Activated T-cell treated with anti-CD3 and anti-CD28 coated beads, Interleukin-2, amount 50 U/mL, for 72 hours (primary cell): ENCODE results near the gene RIC8A. TPM values are rescaled to one million over a fixed set of nuclear protein-coding genes. Genes with fewer than 3 reads are reported as not detected.

Experiments
- ATAC-seq, 2 donors: fragments of 150-1000 bp; cut with Tn5 transposase; replicated peaks in 1 of 2; 2 replicates each; pipeline ENCODE4 v1.10.0; 2021; ENCODE audit warnings: moderate library complexity in 2 of 2, mild to moderate bottlenecking in 1 of 2
- DNase-seq, 2 donors: peaks; one replicate each; pipeline ENCODE4 v3.0.0; 2021 to 2022; ENCODE audit warnings: mixed read lengths in 1 of 2
- H3K27ac Mint-ChIP-seq: one replicate; pipeline ENCODE4 v1.8.0; 2022; ENCODE audit warnings: mild to moderate bottlenecking, moderate library complexity, mixed read lengths
- H3K27me3 Mint-ChIP-seq: one replicate; pipeline ENCODE4 v1.8.0; 2022; ENCODE audit warnings: low read depth, mixed read lengths
- H3K36me3 Mint-ChIP-seq, 2 donors: one replicate each; pipeline ENCODE4 v1.8.0; 2022; ENCODE audit warnings: mixed read lengths in 2 of 2, mild to moderate bottlenecking in 1 of 2; ENCODE audit not compliant: insufficient read depth in 2 of 2
- H3K4me1 Mint-ChIP-seq: one replicate; pipeline ENCODE4 v1.8.0; 2022; ENCODE audit warnings: low read depth, mixed read lengths
- H3K4me3 Mint-ChIP-seq, 2 donors: one replicate each; pipeline ENCODE4 v1.8.0; 2022; ENCODE audit warnings: mild to moderate bottlenecking in 2 of 2, mixed read lengths in 2 of 2, moderate library complexity in 2 of 2
- H3K9me3 Mint-ChIP-seq, 2 donors: one replicate each; pipeline ENCODE4 v1.8.0; 2022; ENCODE audit warnings: mixed read lengths in 2 of 2
- total RNA-seq, 2 donors: library from RNA; stranded (reverse); gene quantifications; one replicate each; pipeline ENCODE4 v1.2.3, GENCODE V29; 2022

Gene RIC8A
- total RNA-seq, 2 donors from 2014 or later, result 118 to 134 TPM

DNA sequence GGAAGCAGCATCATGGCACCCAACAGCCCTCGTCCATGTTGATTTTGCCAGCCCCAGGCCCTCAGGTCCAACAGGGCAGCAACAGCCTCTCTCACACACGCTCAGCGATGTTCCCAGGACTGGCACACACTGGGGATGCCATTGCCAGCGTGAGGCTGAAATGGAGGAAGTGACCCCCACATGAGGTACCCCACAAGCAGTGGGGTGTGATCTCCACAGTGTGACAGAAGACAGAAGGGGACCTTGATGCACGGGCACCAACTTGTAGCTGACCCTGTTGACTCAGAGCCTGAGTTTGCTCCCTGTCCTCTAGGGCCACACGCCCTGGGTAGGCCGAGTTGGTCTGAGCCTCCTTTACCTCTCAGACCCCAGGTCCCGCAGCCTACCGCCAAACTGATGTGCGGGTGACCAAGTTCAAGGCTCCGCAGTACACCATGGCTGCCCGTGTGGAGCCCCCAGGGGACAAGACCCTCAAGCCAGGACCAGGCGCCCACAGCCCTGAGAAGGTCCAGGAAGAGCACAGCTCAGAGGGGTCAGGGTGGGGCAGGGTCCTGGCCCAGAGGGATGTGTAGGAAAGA lies 8.4 kb upstream of the RIC8A start:
- no peak for DNase-seq
- Mint-ChIP-seq H3K36me3 (peaks cover 2% of the 10 kb centered on the region in 2 donors), H3K4me1 (peaks cover 31% of the 10 kb centered on the region)

DNA sequence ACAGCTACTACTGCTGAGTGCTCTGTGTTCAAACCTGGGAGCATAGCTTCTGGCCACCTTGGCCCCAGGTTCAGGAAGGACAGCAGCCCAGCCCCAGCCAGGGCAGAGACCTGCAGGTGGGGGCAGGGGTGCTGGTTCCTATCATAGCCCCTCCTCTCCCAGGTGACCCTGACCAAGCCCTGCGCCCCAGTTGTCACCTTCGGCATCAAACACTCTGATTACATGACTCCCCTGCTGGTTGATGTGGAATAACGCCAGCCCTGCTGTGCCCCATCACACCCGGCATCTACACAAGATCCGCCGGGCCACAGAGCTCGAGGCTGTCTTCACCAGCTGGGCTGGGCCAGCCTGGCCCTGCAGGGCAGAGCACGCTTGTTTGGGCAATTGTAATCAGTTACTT lies 7.7 kb upstream of the RIC8A start:
- ATAC-seq, result no peak
- H3K27me3 Mint-ChIP-seq, result no peaks in the 10 kb centered on the region
- H3K4me3 Mint-ChIP-seq, result no peak overlapping the region
- no peak for DNase-seq
- H3K9me3 Mint-ChIP-seq, result no peaks in the 10 kb centered on the region
- peaks cover 32% of the 10 kb centered on the region for H3K4me1 Mint-ChIP-seq
- H3K27ac Mint-ChIP-seq, result no peak overlapping the region
- peaks cover 2% of the 10 kb centered on the region in 2 donors for H3K36me3 Mint-ChIP-seq

More for the DNA sequence above, 8.4 kb upstream of the RIC8A start:
- ATAC-seq, result no peak
- Mint-ChIP-seq H3K4me3 (no peak overlapping the region), H3K27me3 (no peaks in the 10 kb centered on the region), H3K9me3 (no peaks in the 10 kb centered on the region), H3K27ac (no peak overlapping the region)

DNA sequence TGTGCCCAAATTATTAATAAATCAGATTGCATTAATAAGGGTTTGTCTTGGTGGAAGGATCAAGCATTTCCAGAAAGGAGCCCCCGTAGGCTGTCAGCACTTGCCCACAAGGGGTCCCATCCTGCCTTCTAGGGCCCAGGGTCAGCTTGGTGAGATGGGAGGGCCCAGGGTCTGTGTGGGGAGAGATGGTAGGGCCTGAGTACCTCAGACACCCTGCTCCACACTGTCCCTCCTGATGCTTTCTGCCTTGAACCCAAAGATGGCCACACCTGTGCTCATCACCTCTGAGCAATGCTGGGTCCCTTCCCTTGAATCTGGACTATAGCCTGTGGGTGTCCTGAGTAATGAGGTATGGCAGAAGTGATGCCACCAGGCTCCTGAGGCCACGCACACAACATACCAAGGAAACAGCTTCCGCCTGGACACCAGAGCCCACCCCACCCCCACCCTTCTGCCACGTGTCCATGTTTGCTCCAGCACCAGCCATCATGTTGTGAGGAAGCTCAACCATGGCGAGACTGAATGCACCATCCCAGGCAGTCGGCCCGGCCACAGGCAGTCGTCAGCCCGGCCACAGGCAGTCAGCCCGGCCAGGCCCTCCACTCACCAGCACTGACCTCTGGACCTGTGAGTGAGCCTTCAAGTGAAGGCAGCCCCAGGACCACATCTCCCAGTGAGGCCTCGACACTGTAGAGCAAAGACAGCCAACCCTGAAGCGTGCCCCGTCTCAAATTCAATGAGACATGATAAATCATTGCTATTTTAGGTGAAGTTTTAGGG lies 7.1 kb upstream of the RIC8A start:
- Mint-ChIP-seq H3K9me3 (no peaks in the 10 kb centered on the region), H3K4me3 (no peak overlapping the region), H3K27ac (no peak overlapping the region), H3K4me1 (peaks cover 32% of the 10 kb centered on the region), H3K27me3 (no peaks in the 10 kb centered on the region), H3K36me3 (peaks cover 2% of the 10 kb centered on the region in 2 donors)
- DNase-seq (no peak), ATAC-seq (no peak)

DNA sequence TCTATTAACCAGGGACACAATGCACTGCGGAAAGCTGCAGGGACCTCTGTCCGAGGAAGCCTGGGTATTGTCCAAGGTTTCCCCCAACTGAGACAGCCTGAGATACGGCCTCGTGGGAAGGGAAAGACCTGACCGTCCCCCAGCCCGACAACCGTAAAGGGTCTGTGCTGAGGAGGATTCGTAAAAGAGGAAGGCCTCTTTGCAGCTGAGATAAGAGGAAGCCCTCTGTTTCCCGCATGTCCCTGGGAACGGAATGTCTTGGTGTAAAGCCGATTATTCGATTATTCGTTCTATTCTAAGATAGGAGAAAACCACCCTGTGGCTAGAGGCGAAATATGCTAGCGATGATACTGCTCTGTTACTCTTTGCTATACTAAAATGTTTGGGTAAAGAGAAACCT lies 5.5 kb upstream of the RIC8A start:
- ATAC-seq (no peak), DNase-seq (no peak)

DNA sequence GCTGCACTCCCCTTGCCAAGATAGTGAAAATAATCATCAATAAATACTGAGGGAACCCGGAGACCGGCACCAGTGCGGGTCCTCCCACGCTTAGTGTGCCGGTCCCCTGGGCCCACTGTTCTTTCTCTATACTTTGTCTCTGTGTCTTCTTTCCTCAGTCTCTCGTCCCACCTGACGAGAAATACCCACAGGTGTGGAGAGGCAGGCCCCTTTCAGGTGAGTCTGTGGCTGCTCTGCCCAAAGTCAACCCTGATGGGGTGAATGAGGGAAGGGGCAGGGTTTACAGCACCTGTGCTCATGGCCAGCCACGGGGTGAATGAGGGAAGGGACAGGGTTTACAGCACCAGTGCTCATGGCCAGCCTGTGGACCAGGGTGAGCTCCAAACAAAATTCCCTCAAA lies 5.0 kb upstream of the RIC8A start:
- H3K27ac Mint-ChIP-seq, result peak overlapping the region; percentile 80
- H3K4me1 Mint-ChIP-seq, result peaks cover 43% of the 10 kb centered on the region
- no peaks in the 10 kb centered on the region for H3K9me3 Mint-ChIP-seq
- ATAC-seq, result no peak
- H3K4me3 Mint-ChIP-seq, result peak overlapping the region; percentile 64 to 72
- peaks cover 3 to 6% of the 10 kb centered on the region in 2 donors for H3K36me3 Mint-ChIP-seq
- no peak for DNase-seq
- H3K27me3 Mint-ChIP-seq, result no peaks in the 10 kb centered on the region

More for the DNA sequence above, 5.5 kb upstream of the RIC8A start:
- Mint-ChIP-seq H3K27me3 (no peaks in the 10 kb centered on the region), H3K9me3 (no peaks in the 10 kb centered on the region), H3K4me3 (peak overlapping the region; percentile 64 to 72), H3K27ac (peak overlapping the region; percentile 80), H3K4me1 (peaks cover 43% of the 10 kb centered on the region), H3K36me3 (peaks cover 3% of the 10 kb centered on the region in 2 donors)

DNA sequence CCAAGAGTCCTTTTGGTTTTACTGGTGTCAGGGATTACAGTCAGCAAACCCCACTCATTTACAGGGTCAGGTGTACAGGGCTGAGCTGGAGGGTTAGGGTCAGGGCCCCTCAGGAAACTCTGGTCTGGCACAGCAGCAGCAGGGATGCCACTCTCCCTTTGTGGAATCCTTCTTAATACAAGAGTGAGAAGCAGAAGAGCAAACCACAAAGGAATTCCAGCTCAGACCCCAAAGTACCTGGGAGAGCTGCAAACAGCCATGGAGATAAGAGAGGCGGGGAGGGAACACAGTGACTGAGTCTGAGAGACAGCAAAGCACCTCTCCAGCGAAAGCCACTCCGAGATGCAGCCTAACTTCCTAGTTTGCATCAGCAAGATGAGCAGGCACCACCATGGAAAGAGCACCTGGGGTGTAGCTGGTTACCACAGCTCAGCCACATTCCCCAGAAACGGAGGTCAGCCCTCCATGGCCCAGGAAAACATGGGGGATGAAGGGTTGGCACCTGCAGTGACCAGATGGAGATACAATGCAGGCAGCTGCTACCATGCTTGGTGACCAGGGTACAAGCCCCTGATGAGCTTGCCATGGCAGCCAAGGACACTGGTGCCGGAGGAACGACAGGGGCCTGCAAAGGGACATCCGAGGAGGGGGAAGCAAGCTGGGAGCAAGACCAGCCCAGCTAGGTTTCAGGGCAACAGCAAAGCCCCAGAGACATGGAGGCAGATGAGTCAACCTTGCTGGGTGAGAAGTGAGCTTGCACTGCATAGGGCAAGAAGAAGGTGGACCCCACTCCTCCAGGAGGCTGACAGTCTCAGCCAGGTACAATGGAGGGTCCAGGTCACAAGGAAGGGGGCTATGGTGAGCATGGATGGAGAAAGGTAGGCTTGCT lies 4.2 kb upstream of the RIC8A start:
- ATAC-seq (no peak), DNase-seq (no peak)
- Mint-ChIP-seq H3K27ac (peak overlapping the region; percentile 80), H3K4me3 (peak overlapping the region; percentile 64 to 72), H3K27me3 (no peaks in the 10 kb centered on the region), H3K9me3 (no peaks in the 10 kb centered on the region), H3K4me1 (peaks cover 43% of the 10 kb centered on the region), H3K36me3 (peaks cover 8 to 9% of the 10 kb centered on the region in 2 donors)

DNA sequence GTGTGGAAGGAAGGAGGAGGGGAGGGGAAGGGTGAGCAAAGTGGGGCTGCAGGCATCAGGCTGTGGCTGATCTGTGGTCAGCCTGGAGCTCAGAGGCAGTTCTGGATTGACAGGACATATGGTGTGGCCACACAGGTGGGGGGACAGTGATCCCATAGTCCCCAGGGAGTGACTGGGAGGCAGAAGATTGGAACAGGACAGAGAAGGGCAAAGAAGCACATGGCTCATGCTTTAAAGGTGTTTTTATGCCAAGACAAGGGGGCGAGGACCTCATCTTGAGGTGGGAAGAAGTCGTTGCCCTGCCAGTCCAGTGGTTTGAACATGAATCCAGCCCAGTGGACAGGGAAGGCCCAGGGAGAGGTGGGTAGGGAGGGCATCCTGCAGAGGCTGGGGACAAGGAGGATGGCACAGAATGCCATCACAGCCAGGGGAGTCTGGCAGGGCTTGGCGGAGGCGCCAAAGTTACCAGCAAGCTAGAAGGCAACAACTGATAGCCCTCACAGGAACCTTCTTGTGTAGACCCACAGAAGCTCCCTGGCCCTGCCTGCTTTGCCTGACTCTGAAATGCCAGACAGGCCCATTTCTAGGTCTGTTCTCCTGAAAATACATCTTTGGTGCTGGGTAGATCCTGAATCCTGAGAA lies 3.4 kb upstream of the RIC8A start:
- H3K4me3 Mint-ChIP-seq, result no peak overlapping the region
- ATAC-seq, result no peak
- H3K27me3 Mint-ChIP-seq, result no peaks in the 10 kb centered on the region
- H3K9me3 Mint-ChIP-seq, result no peaks in the 10 kb centered on the region
- H3K4me1 Mint-ChIP-seq, result peaks cover 43% of the 10 kb centered on the region
- H3K27ac Mint-ChIP-seq, result peak overlapping the region; percentile 22
- no peak for DNase-seq
- peaks cover 9 to 11% of the 10 kb centered on the region in 2 donors for H3K36me3 Mint-ChIP-seq

DNA sequence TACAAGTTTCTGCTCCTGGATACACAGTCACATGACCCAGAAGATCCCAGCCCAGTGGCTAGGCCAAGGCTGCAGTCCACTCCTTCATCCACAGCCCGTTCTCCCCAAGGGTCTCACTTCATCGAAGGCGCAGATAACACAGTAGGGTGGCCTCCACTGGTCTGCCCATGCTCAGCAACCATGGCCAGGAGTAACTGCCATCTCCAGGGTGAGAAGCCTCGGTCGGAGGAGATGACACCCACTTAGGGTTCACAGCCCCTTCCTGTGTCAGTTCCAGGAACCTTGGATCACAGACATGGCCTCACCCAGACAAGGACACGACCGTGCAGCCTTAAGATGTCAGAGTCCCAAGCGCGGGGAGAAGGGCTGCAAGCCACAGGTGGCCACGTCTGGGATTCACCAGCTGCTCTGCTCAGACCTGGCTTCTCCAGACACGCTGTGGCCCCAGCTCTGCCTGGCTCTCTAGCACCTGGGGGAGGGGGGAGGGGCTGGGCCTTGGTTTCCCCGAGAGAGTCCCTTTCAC lies 2.9 kb upstream of the RIC8A start:
- Mint-ChIP-seq H3K4me1 (peaks cover 46% of the 10 kb centered on the region), H3K4me3 (no peak overlapping the region), H3K36me3 (peaks cover 9 to 11% of the 10 kb centered on the region in 2 donors), H3K27ac (peak overlapping the region; percentile 22), H3K27me3 (no peaks in the 10 kb centered on the region), H3K9me3 (no peaks in the 10 kb centered on the region)
- no peak for ATAC-seq
- DNase-seq, result no peak

DNA sequence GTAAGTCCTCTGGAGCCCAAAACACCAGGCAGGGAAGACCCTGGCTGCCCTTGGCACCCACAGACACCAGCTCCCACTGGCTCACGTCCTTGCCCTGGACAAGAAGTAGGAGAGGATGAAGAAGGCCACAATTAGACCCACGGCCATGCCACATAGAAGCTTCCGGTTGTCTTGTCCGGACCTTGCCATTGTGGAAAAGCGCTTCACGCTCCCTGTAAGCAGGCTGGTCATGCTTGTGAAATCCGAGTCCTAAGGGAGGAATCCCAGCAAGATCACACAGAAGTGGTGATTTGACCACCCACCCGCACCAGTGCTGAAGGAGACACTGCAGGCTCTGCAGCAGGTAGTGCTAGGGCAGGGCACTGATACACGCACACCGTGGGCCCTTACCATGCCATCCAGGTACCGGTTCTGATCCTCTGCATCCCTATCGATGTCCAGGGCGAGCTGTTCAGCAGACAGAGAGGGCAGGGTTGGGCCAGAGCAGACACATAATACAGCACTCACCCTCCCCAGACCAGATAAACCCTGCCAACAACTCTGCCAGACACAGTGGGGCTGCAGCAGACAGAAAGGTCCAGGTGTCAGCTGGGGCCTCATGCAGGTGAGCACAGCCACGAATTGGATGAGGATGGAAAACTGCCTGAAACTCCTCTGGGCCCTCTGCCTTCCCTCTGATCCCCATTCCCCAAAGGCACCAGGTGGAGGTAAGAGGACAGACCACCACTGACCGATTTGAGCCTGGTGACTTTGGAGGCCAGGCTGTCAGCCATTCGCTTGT lies 2.1 kb upstream of the RIC8A start:
- ATAC-seq (no peak), DNase-seq (no peak)
- Mint-ChIP-seq H3K4me3 (peak overlapping the region; percentile 96), H3K27me3 (no peaks in the 10 kb centered on the region), H3K36me3 (peaks cover 9 to 13% of the 10 kb centered on the region in 2 donors), H3K27ac (peak overlapping the region; percentile 22), H3K9me3 (no peaks in the 10 kb centered on the region), H3K4me1 (peaks cover 53% of the 10 kb centered on the region)

DNA sequence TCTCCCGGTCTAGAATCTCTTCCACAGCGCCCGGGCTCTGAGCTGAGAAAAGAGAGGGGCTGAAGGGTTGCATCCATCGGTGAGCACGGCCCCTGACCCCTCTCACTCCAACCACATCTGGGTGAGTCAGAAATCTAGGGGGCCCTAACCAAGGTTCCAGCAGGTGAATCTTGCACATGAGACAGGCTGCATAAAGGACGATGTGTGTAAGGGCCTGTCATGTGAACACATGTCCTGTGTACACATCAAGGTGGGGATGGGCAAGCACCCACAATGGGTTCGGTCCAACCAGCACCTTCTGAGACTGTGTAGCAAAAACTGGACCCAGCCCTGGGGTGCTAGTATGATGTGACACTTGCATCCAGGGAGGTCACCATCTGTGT lies 1.5 kb upstream of the RIC8A start:
- Mint-ChIP-seq H3K9me3 (no peaks in the 10 kb centered on the region), H3K36me3 (peaks cover 9 to 13% of the 10 kb centered on the region in 2 donors), H3K27me3 (no peaks in the 10 kb centered on the region), H3K4me1 (peaks cover 57% of the 10 kb centered on the region), H3K4me3 (peak overlapping the region; percentile 96), H3K27ac (peak overlapping the region; percentile 77)
- ATAC-seq (no peak), DNase-seq (no peak)

DNA sequence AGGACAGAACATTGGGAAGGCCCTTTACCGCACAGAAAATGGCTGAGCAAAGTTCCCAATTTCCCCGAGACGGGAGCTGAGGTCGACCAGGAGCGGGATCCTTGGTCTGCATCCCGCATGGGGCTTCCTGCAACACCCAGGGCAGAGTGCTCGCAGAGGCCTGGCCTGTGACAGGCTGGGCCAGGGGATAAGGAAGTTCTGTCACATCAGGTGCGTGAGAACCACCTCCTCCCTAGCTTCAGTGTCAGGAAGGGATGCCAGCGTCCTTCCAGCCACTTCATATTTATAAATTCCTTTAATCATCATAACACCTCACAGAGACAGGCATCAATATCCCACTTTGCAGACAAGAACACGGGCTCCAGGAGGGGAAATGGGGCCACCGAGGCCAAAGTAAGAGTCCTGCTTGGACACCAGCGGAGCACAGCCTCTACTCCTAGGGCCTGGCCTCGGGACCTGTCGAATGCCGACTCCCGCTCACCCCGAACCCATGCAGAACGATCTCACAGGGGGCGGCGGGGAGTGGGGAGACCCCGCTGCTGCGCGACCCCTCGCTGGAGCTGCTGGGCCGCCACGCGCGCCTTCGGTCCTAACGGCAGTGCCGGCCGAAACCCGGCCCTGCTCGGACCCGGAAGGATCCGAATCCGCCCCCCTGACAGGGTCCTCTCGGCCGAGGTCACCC lies 841 bp upstream of the RIC8A start:
- Mint-ChIP-seq H3K27me3 (no peaks in the 10 kb centered on the region), H3K4me1 (peaks cover 55% of the 10 kb centered on the region), H3K27ac (peak overlapping the region; percentile 99), H3K36me3 (peaks cover 10 to 13% of the 10 kb centered on the region in 2 donors), H3K4me3 (peak overlapping the region; percentile 96), H3K9me3 (no peaks in the 10 kb centered on the region)
- ATAC-seq (no peak), DNase-seq (peak in 1 of 2 donors; percentile 22)

DNA sequence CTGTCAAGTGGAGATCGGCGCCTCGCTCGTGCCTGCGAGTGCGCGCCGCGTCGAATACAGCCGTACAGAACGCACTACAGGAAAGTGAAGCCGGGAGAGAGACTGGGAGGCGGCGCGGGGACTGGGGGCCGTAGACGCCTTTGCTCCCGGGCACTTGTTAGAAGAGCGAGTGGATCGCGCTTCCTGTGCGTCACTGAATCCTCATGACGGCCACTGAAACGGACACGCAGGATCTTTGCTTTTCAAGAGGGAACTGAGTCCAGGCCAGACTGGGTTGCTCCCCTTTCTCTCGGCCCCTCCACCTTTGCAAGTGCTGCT lies 314 bp downstream of the RIC8A start:
- ATAC-seq (peak; percentile 21 to 23), DNase-seq (no peak)
- no peaks in the 10 kb centered on the region for H3K9me3 Mint-ChIP-seq
- H3K36me3 Mint-ChIP-seq, result peaks cover 10 to 13% of the 10 kb centered on the region in 2 donors
- H3K27ac Mint-ChIP-seq, result peak overlapping the region; percentile 95
- H3K4me3 Mint-ChIP-seq, result peak overlapping the region; percentile 96
- H3K4me1 Mint-ChIP-seq, result peaks cover 43% of the 10 kb centered on the region
- no peaks in the 10 kb centered on the region for H3K27me3 Mint-ChIP-seq
